TTC549 (cell line): ENCODE measurements around the gene DGKI.
"Not testable (repeated sequence)": the region's sequence is repeated elsewhere in the genome, so short reads cannot be mapped to it uniquely, and the experiment has no call there.

Source experiments
- FAIRE-seq: peaks from 2 replicates; lab custom pipeline; 2012; peaks lifted over from hg19 to GRCh38; lab: Jason Lieb, UNC

DGKI gene

GRCh38 chr7:137462847-137463246 is 383.9 kb downstream of the DGKI start:
- no peak for FAIRE-seq

- FAIRE-seq: no peak
These were observed 384.6 kb downstream of the DGKI start for GRCh38 chr7:137462074-137462715.

GRCh38 chr7:137458399-137458798 is 388.4 kb downstream of the DGKI start:
- no peak for FAIRE-seq

GRCh38 chr7:137454767-137455166 is 392.0 kb downstream of the DGKI start:
- FAIRE-seq: no peak

GRCh38 chr7:137454246-137454724 is 392.5 kb downstream of the DGKI start:
- peak; percentile 89 for FAIRE-seq

GRCh38 chr7:137453356-137453755 is 393.4 kb downstream of the DGKI start:
- FAIRE-seq: no peak

GRCh38 chr7:137449016-137449415 is 397.8 kb downstream of the DGKI start:
- FAIRE-seq: no peak

- not testable (repeated sequence) for FAIRE-seq
These were observed 398.2 kb downstream of the DGKI start for GRCh38 chr7:137448572-137448971.

GRCh38 chr7:137446025-137446424 is 400.7 kb downstream of the DGKI start:
- no peak for FAIRE-seq

- no peak for FAIRE-seq
These were observed 401.5 kb downstream of the DGKI start for GRCh38 chr7:137445268-137445667.

- no peak for FAIRE-seq
These were observed 403.2 kb downstream of the DGKI start for GRCh38 chr7:137443616-137444015.

GRCh38 chr7:137441451-137441850 is 405.3 kb downstream of the DGKI start:
- FAIRE-seq: no peak

- no peak for FAIRE-seq
These were observed 406.6 kb downstream of the DGKI start for GRCh38 chr7:137439829-137440825.

GRCh38 chr7:137434946-137435345 is 411.8 kb downstream of the DGKI start:
- FAIRE-seq: no peak

- no peak for FAIRE-seq
These were observed 412.2 kb downstream of the DGKI start for GRCh38 chr7:137434530-137434929.

GRCh38 chr7:137423321-137423720 is 423.5 kb downstream of the DGKI start:
- FAIRE-seq: no peak

GRCh38 chr7:137421366-137421765 is 425.4 kb downstream of the DGKI start:
- no peak for FAIRE-seq

- FAIRE-seq: no peak
These were observed 427.9 kb downstream of the DGKI start for GRCh38 chr7:137418841-137419240.

- no peak for FAIRE-seq
These were observed 429.3 kb downstream of the DGKI start for GRCh38 chr7:137417464-137417863.

- FAIRE-seq: no peak
These were observed 432.9 kb downstream of the DGKI start for GRCh38 chr7:137413901-137414300.

- no peak for FAIRE-seq
These were observed 435.3 kb downstream of the DGKI start for GRCh38 chr7:137411446-137411845.

- FAIRE-seq: no peak
These were observed 438.6 kb downstream of the DGKI start for GRCh38 chr7:137408126-137408525.

GRCh38 chr7:137407078-137407477 is 439.7 kb downstream of the DGKI start:
- FAIRE-seq: no peak
